Pons (tissue), 1 donor: ENCODE results near the gene SAPCD2.
A peak's percentile ranks its signal among the peaks of the same experiment; 100 is the strongest.
"Not testable (repeated sequence)": the region's sequence is repeated elsewhere in the genome, so short reads cannot be mapped to it uniquely, and the experiment has no call there.

Experiments used
- DNase-seq: peaks from one replicate; pipeline ENCODE4 v3.0.0-alpha.2; 2016; ENCODE audit warnings: low spot score

The SAPCD2 gene

GRCh38 chr9:137064880-137065164, 5.5 kb downstream of the SAPCD2 start:
- no peak for DNase-seq

- DNase-seq: no peak
Observed at GRCh38 chr9:137064027-137064879, 6.1 kb downstream of the SAPCD2 start.

GRCh38 chr9:137063311-137064026, 6.9 kb downstream of the SAPCD2 start:
- DNase-seq: no peak

GRCh38 chr9:137062798-137063197, 7.6 kb downstream of the SAPCD2 start:
- not testable (repeated sequence) for DNase-seq

- no peak for DNase-seq
Observed at GRCh38 chr9:137062384-137062783, 8.0 kb downstream of the SAPCD2 start.

GRCh38 chr9:137058521-137059234, 11.7 kb downstream of the SAPCD2 start:
- no peak for DNase-seq

- no peak for DNase-seq
Observed at GRCh38 chr9:137057545-137057944, 12.8 kb downstream of the SAPCD2 start.

- DNase-seq: no peak
Observed at GRCh38 chr9:137056739-137057415, 13.5 kb downstream of the SAPCD2 start.

GRCh38 chr9:137055385-137056364, 14.7 kb downstream of the SAPCD2 start:
- DNase-seq: peak; percentile 97

- DNase-seq: no peak
Observed at GRCh38 chr9:137054932-137055384, 15.4 kb downstream of the SAPCD2 start.

GRCh38 chr9:137053944-137054931, 16.1 kb downstream of the SAPCD2 start, which contains the start of gene ENTPD2:
ENTPD2 (minus strand) TSS chr9:137054061; CDS start chr9:137053997, 64 bp downstream.
- no peak for DNase-seq

GRCh38 chr9:137052998-137053943, 17.1 kb downstream of the SAPCD2 start:
- no peak for DNase-seq

GRCh38 chr9:137052293-137052692, 18.1 kb downstream of the SAPCD2 start:
- no peak for DNase-seq

GRCh38 chr9:137051145-137051724, 19.1 kb downstream of the SAPCD2 start:
- DNase-seq: no peak

GRCh38 chr9:137050570-137050969, 19.8 kb downstream of the SAPCD2 start:
- no peak for DNase-seq

GRCh38 chr9:137049544-137050449, 20.6 kb downstream of the SAPCD2 start:
- no peak for DNase-seq
